WI38 (cell line): ENCODE results near the gene BRSK2.

Experiments used
- H3K4me3 ChIP-seq: 2 replicates; pipeline ENCODE4 v1.5.1; 2011; ENCODE audit warnings: low read depth, mild to moderate bottlenecking, control low read depth, low read length
- CTCF ChIP-seq: IDR thresholded peaks from 2 replicates; pipeline ENCODE4 v1.5.1; 2012; ENCODE audit warnings: low read depth, mild to moderate bottlenecking, control low read depth, low read length

The BRSK2 gene

GRCh38 chr11:1395773-1396374 is 6.1 kb downstream of the BRSK2 start:
- no peak for TF ChIP-seq CTCF
- H3K4me3 ChIP-seq, result no peak overlapping the region

GRCh38 chr11:1396375-1396841 is 6.7 kb downstream of the BRSK2 start:
- no peak for TF ChIP-seq CTCF
- H3K4me3 ChIP-seq, result no peak overlapping the region

- no peak overlapping the region for H3K4me3 ChIP-seq
- no peak for TF ChIP-seq CTCF
Measured at GRCh38 chr11:1397146-1397861, 7.6 kb downstream of the BRSK2 start.

- no peak for TF ChIP-seq CTCF
Measured at GRCh38 chr11:1397862-1398527, 8.3 kb downstream of the BRSK2 start.

GRCh38 chr11:1398528-1399235 is 8.9 kb downstream of the BRSK2 start:
- TF ChIP-seq CTCF, result no peak
- H3K4me3 ChIP-seq, result no peak overlapping the region

More at GRCh38 chr11:1397862-1398527, 8.3 kb downstream of the BRSK2 start:
- H3K4me3 ChIP-seq, result no peak overlapping the region

GRCh38 chr11:1399386-1400316 is 9.9 kb downstream of the BRSK2 start:
- H3K4me3 ChIP-seq, result no peak overlapping the region
- TF ChIP-seq CTCF, result no peak
